Progenitor cell of endocrine pancreas (in vitro differentiated cells): ENCODE data around the gene UQCC3. TPM values are rescaled to one million over a fixed set of nuclear protein-coding genes. Genes with fewer than 3 reads are reported as not detected.

Experiments used
- DNase-seq: peaks from one replicate; pipeline ENCODE4 v3.0.0; 2021; ENCODE audit warnings: low spot score; ENCODE audit not compliant: unreplicated experiment
- H3K27ac Mint-ChIP-seq: 2 replicates; pipeline ENCODE4 v1.8.0; 2021; ENCODE audit warnings: mild to moderate bottlenecking, moderate library complexity, mixed read lengths
- H3K27me3 Mint-ChIP-seq: 2 replicates; pipeline ENCODE4 v1.8.0; 2021; ENCODE audit warnings: mixed read lengths
- H3K36me3 Mint-ChIP-seq: 2 replicates; pipeline ENCODE4 v1.8.0; 2022; ENCODE audit warnings: mixed read lengths; ENCODE audit not compliant: insufficient read depth
- H3K4me1 Mint-ChIP-seq: 2 replicates; pipeline ENCODE4 v1.8.0; 2021; ENCODE audit warnings: low read depth, mixed read lengths
- H3K4me3 Mint-ChIP-seq: 2 replicates; pipeline ENCODE4 v1.8.0; 2021; ENCODE audit warnings: low read depth, mild to moderate bottlenecking, moderate library complexity, mixed read lengths
- H3K9me3 Mint-ChIP-seq: 2 replicates; pipeline ENCODE4 v1.8.0; 2021; ENCODE audit warnings: low read depth, mixed read lengths
- CTCF ChIP-seq: fragments of 200-600 bp; sonication (generic); IDR thresholded peaks from one replicate; pipeline ENCODE4 v1.5.0; 2021; ENCODE audit warnings: antibody characterized with exemption, mild to moderate bottlenecking; ENCODE audit not compliant: unreplicated experiment
- total RNA-seq: library from RNA; stranded (reverse); gene quantifications from 2 replicates; pipeline ENCODE4 v1.2.1, GENCODE V29; 2021

Gene UQCC3
- total RNA-seq, 1 donor from 2014 or later: 7.0 TPM

DNA sequence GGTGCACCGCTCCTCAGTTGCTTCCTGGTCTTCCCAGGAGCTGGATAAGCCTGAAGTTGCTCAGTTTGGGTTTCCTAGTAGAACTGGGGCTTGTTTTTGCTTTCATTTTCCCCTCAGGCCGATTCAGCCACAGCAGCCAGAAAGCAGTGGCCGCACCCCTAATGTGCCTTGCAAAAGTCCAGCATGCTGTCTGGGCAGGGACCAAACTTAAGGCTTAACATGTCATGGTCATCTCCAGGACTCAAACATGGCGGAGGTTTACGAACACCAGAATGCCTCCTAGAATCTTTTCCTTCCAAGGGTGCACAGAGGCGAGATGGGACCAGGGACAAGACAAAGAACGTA is 38.5 kb downstream of the UQCC3 start:
- TF ChIP-seq CTCF: no peak
- H3K27me3 Mint-ChIP-seq: no peaks in the 10 kb centered on the region
- H3K9me3 Mint-ChIP-seq: no peaks in the 10 kb centered on the region
- H3K27ac Mint-ChIP-seq: peak overlapping the region; percentile 99
- peaks cover 43% of the 10 kb centered on the region for H3K4me1 Mint-ChIP-seq
- DNase-seq: no peak
- H3K36me3 Mint-ChIP-seq: peaks cover 16% of the 10 kb centered on the region
- peak overlapping the region; percentile 95 for H3K4me3 Mint-ChIP-seq

- Mint-ChIP-seq H3K27me3 (no peaks in the 10 kb centered on the region), H3K9me3 (no peaks in the 10 kb centered on the region), H3K4me1 (peaks cover 27% of the 10 kb centered on the region), H3K27ac (peak overlapping the region; percentile 86), H3K36me3 (peaks cover 26% of the 10 kb centered on the region), H3K4me3 (no peak overlapping the region)
- TF ChIP-seq CTCF: no peak
- DNase-seq: no peak
These were observed 40.9 kb downstream of the UQCC3 start for GRCh38 chr11:62712276-62712812.

DNA sequence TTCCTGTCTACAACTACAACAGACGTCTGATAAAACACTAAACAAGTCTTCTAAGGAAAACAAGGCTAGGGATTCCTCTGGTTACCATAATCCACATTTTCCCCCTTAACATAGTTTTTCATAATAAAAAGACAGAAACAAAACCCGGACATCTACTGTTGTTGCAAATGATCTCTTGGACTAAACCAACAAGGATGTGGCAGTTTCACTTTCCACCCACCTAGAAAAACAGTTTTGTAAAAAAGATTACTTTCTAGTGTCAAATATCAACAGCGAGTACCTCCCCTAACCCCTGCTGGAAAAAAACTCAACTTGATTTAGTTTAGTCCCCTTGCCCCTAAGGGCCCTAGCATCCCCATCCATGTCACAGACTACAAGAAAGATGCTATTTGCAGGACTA is 41.4 kb downstream of the UQCC3 start:
- H3K36me3 Mint-ChIP-seq: peaks cover 28% of the 10 kb centered on the region
- no peaks in the 10 kb centered on the region for H3K9me3 Mint-ChIP-seq
- no peak overlapping the region for H3K4me3 Mint-ChIP-seq
- H3K27me3 Mint-ChIP-seq: no peaks in the 10 kb centered on the region
- DNase-seq: no peak
- H3K4me1 Mint-ChIP-seq: peaks cover 26% of the 10 kb centered on the region
- TF ChIP-seq CTCF: no peak
- H3K27ac Mint-ChIP-seq: peak overlapping the region; percentile 86

- no peak for TF ChIP-seq CTCF
- H3K4me1 Mint-ChIP-seq: peaks cover 25% of the 10 kb centered on the region
- H3K4me3 Mint-ChIP-seq: no peak overlapping the region
- no peak for DNase-seq
- no peaks in the 10 kb centered on the region for H3K9me3 Mint-ChIP-seq
- peaks cover 32% of the 10 kb centered on the region for H3K36me3 Mint-ChIP-seq
- H3K27ac Mint-ChIP-seq: peak overlapping the region; percentile 86
- no peaks in the 10 kb centered on the region for H3K27me3 Mint-ChIP-seq
These were observed 41.9 kb downstream of the UQCC3 start for GRCh38 chr11:62713343-62713742.

- Mint-ChIP-seq H3K27ac (no peak overlapping the region), H3K36me3 (peaks cover 39% of the 10 kb centered on the region), H3K4me1 (peaks cover 15% of the 10 kb centered on the region), H3K9me3 (no peaks in the 10 kb centered on the region), H3K4me3 (no peak overlapping the region), H3K27me3 (no peaks in the 10 kb centered on the region)
- TF ChIP-seq CTCF: no peak
- no peak for DNase-seq
These were observed 44.0 kb downstream of the UQCC3 start for GRCh38 chr11:62715150-62716130.
